HG03558 (cell line): ENCODE measurements around the gene STK38L.

Source experiments
- ATAC-seq: cut with Tn5 transposase; IDR thresholded peaks from one replicate; pipeline ENCODE4 v1.9.1; 2021; ENCODE audit warnings: moderate number of reproducible peaks; ENCODE audit not compliant: unreplicated experiment; ENCODE audit errors: extremely low read depth

STK38L gene

DNA sequence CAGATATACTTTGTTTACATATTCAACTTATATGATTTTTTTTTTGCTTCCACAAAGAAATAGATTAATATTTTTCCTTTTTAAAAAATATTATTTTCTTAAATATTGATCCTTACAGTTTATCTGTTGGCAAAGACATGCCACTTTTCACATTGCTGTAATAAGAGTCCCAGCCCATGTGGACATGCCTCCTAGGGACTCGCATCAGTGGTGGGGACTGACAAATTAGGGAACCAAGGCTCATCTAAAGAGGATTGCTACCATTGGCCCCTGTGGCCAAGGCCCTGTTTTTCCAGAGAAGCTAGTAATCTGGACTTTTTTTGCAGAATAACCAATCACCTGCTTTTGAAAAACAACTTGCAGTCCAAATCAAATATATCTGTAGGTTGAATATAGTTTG is 60.8 kb downstream of the STK38L start:
- no peak for ATAC-seq

- ATAC-seq = no peak
Observed at GRCh38 chr12:27305673-27306456, 61.8 kb downstream of the STK38L start.

DNA sequence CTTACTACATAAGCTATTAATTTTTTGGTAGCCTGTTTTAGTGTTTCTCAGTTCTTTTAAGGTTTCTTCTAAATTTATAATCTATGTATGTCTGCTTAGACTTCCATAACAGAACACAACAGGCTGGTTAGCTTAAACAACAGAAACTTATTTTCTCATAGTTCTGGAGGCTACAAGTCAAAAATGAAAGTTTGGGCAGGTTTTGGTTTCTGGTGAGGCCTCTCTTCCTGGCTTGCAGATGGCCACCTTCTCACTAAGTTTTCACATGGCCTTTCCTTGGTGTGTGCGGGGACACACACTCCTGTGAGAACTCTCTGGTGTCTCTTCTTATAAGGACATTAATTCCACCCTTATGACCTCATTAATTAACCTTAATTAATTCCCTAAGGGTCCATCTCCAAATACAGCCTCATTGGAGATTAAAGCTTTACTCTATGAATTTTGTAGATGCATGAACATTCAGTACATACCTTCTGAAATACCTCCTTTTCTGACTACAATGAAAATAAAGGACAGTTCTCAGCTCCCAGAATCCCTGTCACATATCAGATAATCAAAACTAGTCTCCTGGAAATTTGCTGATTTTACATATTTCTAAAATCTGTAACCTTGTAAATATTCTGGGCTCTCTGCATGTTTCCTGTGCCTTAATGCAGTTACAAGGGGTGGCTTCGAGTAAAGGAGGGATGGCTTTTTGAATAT is 65.4 kb downstream of the STK38L start:
- ATAC-seq = no peak

DNA sequence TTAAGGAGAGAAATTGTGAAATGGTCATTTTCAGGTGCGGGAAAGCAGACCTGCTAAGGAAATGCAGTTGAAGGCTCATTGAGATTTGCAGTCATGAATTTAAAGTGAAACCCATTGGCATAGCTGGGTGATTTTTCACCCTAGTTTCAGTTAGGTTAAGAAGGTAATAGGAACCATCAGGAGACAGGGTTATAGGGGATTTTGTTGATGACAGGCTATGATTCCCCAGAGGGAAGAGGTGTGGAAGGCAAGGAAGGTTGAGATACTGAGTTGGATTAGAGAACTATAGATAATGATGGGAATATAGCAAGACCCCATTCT is 65.9 kb downstream of the STK38L start:
- ATAC-seq = no peak

GRCh38 chr12:27316947-27317346 is 72.9 kb downstream of the STK38L start:
- no peak for ATAC-seq

- no peak for ATAC-seq
Observed at GRCh38 chr12:27319409-27319808, 75.3 kb downstream of the STK38L start.

DNA sequence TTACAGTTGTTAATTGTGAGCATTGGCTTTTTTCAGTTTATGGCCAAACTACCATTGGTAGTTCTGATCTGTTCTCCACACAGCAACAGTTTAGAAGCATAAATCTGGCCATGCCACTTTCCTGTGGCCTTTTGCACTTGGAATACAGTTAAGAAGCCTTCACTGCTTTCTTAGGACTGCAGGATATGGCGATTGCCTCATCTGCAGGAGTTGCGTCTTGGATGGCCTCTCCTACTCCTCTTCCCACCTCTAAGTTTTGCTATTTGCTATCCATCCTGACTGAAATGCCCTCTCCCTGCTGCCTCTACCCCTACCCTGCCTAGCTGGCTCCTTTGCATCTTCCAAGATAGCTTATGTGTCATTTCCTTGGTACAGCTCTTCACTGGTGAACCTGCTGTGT is 75.8 kb downstream of the STK38L start:
- ATAC-seq = no peak

DNA sequence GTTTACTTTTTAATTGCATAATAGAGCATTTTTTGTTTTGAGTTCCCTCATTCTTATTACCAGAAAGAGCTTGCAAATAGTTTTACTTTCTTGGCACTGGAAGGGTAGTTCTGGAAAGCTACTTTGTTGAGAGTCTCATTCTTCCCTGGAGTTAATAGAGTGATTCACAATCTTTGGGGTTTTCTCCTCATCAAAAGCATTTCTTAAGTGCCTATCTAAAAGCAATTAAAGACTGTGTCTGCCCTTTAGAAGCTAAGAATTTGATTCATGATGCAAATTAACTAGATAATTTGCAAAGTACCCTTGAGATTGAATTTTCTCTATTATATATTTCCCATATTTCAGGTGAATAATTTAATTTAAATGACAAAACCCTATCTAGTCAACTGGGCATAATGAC is 80.4 kb downstream of the STK38L start:
- ATAC-seq = no peak

DNA sequence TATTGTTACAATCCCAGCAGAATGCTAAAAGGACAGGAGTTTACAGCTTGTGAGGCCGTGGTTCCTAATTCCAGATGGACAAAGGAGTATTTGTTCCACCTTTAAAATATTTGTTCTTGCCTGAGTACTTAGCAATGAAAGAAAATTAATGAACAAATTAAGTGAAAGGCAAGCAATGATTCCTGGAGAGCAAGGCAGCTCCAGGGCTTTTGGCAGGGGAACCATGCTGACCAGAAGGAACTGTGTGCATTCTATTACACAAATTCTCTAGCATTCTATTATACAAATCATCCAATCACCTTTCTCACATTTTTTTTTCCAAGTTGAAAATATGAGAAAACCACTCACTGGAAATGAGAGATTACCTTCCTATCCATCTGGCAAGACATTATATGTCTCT is 86.8 kb downstream of the STK38L start:
- ATAC-seq = no peak

- no peak for ATAC-seq
Observed at GRCh38 chr12:27331291-27331926, 87.3 kb downstream of the STK38L start.

GRCh38 chr12:27331927-27332324 is 87.8 kb downstream of the STK38L start:
- ATAC-seq = no peak

DNA sequence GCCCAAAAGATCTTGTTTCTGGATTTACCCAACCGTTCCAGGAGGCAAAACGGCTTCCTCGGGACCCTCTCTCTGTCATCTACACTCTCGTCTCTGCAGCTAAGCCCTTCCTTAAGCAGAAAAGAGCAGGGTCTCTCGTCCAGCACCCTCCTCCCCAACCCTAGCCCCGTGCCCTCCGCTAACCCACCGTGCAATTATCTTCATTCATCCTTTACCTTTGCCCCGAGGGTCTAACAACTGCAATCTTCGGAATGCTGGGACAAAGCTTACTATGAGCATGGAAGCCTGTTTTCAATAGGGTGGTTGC is 88.3 kb downstream of the STK38L start:
- ATAC-seq = no peak

DNA sequence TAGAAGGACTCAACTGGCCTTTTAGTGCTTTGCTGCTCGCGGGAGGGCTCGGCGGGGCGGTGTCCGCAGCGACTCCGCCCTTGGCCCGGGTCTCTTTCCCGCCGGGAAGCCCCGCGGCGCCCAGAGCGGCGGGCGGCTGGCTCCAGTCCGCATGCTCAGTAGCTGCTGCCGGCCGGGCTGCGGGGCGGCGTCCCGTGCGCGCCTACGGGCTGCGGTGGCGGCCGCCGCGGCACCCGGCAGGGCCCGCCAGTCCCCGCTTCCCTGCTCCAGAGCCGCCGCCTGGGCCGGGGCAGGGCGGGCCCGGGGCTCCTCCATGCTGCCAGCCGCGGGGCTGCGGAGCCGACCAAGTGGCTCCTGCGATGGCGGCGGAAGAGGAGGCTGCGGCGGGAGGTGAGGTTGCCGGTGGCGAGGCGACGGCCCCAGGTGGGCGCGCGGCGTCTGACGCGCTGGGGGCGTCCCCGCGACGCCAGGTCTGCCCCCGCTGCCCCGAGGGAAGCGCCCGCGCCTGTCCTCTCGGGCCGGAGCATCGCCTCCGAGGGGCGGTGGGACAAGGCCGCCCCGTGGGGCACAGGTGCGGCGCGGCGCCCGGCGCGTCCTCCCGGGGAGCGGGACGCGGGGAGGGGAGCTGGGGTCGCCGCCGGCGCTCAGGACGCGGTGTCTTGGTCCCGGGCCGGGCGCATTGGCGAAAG is 88.8 kb downstream of the STK38L start, which contains the start of gene BMAL2:
TSS of gene BMAL2 (plus strand) at position 123 of the 689 bp plus-strand sequence. CDS start at position 360, 237 bp downstream.
- ATAC-seq = no peak

DNA sequence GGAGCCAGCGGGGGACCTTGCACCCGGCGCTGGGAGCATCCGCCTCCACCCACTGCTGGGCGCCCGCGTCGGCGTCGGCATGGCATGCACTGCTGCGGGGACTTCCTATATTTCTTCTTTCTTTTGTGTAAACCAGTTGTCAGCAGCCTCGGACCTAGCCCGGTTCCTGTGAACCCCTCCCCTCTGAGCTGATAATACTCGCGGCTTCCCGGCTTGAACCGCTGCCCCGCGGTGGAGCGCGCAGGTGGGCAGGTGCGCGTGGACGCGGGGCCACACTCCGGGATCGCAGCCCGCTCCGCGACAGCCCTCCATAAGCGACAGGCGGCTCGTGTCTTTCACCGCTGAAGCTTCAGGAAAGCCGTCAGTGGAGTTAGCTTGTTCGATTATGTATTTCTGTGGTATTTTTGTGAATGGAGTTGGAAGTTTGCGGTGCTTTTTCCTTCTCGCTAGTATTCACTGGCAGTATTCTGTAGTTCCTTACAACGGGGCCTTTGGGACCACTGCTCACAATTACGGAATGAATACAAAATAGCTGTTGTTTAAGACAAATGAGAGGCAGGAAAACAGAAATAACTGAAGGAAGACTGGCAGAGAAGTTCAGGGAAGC is 89.4 kb downstream of the STK38L start:
- ATAC-seq = no peak

DNA sequence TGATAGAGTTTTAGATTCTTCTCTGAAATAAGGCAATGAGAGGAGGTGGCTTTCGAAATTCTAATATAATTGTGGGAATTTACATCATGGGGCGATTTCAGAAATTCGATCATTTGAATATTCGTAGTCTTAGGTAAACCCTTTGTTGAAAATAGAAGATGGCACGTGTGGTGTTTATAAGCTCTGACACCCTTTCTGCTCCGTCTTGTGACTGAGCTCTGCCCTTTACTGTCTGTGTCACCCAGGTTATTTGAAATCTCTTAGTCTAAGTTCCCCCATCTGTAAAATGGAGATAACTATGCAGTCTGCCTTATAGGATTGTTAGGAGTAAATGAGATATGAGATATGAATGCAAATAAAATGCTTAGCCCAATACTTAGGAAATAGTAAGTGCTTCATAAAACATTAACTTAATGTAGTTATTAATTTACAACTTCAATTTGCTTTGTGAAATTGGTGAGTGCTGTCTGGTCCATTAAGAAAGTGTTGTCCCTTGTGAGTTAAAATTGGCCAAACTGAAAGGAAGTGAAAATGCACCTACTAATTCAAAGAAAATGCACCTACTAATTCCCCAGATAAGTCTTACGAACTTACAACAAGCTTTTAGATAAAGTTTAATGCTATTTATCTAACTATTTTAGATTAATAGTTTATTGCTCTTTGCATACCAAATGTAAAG is 90.1 kb downstream of the STK38L start:
- no peak for ATAC-seq

GRCh38 chr12:27334721-27335082 is 90.6 kb downstream of the STK38L start:
- no peak for ATAC-seq

DNA sequence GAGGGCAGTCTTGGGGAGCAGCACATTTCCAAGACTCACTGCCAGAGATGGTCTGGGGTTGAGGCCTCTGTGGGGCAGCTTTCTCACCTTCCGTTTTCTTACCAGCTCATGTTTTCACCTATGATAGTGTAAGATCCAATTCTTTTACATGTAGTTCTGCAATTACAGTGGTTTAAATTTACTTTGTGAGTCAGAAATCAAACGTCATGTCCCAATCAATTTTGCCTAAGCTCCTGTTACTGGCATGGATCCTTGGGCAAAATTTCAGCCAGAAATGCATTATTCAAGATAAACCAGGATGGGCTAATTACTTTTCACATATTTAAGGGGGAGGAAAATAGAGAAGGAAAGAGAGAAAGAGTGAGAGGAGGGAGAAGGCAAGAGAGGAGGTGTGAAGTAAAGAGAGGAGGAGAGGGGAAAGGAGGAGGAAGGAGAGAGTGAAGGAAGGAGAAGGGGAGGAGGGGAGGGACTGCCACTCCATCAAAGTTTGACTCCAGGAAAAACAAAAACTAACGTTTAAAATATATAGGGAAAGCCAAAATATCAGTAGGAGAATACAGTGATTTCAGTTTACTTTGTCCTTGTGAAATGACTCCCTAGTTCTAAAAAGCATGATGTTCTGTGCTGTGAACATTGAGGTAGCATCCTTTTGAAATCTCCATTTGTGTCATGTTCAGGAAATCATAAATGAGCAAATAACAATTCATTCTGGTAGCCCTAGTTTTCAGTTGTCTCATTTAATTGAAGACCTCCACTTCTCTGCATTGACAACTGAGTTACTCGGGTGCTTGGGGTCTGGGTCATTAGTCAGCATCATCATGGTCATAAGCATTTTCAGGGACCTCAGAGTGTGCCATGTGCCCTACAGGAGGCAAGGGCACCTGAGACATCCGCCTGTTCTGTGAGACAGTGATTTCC is 91.5 kb downstream of the STK38L start:
- ATAC-seq = no peak

GRCh38 chr12:27336282-27336653 is 92.2 kb downstream of the STK38L start:
- no peak for ATAC-seq

DNA sequence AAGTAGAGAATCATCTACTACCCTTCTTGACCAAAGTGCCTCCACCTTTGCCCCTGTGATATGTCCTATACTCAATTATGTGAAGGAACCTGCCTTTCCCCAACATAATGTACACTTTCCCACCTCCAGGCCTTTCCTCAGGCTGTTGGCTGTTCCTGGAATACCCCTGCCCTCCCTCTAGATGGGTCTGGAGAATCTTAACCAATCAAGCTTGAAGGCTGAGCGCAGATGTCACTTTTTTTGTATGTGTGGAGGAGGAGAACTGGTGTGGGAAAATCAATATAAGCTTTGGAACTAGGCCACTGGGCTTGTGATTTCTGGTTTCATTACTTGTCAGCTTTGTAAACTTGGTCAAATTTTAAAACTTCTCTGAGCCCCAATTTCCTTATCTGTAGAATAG is 93.3 kb downstream of the STK38L start:
- ATAC-seq = no peak
